Fibroblast of pulmonary artery (primary cell): Measurements from ENCODE around the gene YIPF1.

Source experiments
- DNase-seq: peaks from one replicate; pipeline ENCODE4 v3.0.0-alpha.2; 2010; ENCODE audit warnings: low read depth
- H3K4me3 ChIP-seq: replicated peaks from 2 replicates; pipeline ENCODE4 v1.5.1; 2011; ENCODE audit warnings: low read depth, mild to moderate bottlenecking, control low read depth, low read length, moderate library complexity
- CTCF ChIP-seq: IDR thresholded peaks from 2 replicates; pipeline ENCODE4 v1.5.1; 2011; ENCODE audit warnings: mild to moderate bottlenecking, control low read depth, low read length, inconsistent platforms; ENCODE audit errors: missing control alignments

YIPF1 gene

GRCh38 chr1:53929246-53929960 is 39.8 kb upstream of the YIPF1 start:
- no peak for TF ChIP-seq CTCF
- no peak for DNase-seq

GRCh38 chr1:53927376-53927881 is 37.8 kb upstream of the YIPF1 start:
- TF ChIP-seq CTCF: no peak
- no peak overlapping the region for H3K4me3 ChIP-seq
- DNase-seq: no peak

More at GRCh38 chr1:53929246-53929960, 39.8 kb upstream of the YIPF1 start:
- H3K4me3 ChIP-seq: no peak overlapping the region

- H3K4me3 ChIP-seq: no peak overlapping the region
- TF ChIP-seq CTCF: no peak
- no peak for DNase-seq
These were observed 30.1 kb upstream of the YIPF1 start for GRCh38 chr1:53919675-53920066.

DNA sequence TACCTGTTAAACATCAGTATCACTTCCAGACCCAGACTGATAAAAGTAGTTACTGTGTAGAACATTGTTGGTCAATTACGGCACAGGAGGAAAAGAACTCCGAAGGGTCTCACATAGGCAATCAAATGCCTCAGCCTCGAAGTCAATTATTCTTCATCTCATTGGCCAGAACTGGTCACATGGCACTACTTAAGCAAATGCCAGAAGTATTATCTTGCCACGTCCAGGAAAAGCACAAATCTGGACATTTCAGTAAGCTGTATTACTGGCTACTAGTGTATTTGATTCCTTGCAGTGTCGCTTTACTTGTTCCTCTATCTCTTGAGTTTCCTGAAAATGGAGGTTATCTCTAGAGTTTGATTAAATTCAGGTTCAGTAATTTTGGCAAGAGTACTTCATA is 28.7 kb upstream of the YIPF1 start:
- no peak for TF ChIP-seq CTCF
- peak; percentile 20 for DNase-seq

GRCh38 chr1:53913352-53914033 is 23.9 kb upstream of the YIPF1 start:
- no peak for DNase-seq
- TF ChIP-seq CTCF: no peak
- no peak overlapping the region for H3K4me3 ChIP-seq

More for the DNA sequence above, 28.7 kb upstream of the YIPF1 start:
- H3K4me3 ChIP-seq: no peak overlapping the region

- TF ChIP-seq CTCF: no peak
- no peak for DNase-seq
- H3K4me3 ChIP-seq: no peak overlapping the region
These were observed 21.8 kb upstream of the YIPF1 start for GRCh38 chr1:53911442-53911841.
